DND-41 (cell line): Measurements from ENCODE around the gene RAB30.

Experiments used
- ATAC-seq: fragments of 200-7000 bp; cut with Tn5 transposase; 3 replicates; pipeline ENCODE4 v1.9.1; 2021; ENCODE audit warnings: low read depth; ENCODE audit not compliant: insufficient read depth
- DNase-seq: peaks from one replicate; pipeline ENCODE4 v3.0.0-alpha.2; 2020
- H2AFZ ChIP-seq: 2 replicates; pipeline ENCODE4 v1.6.0; 2012; ENCODE audit warnings: low read depth, low read length
- H3K27ac ChIP-seq: 2 replicates; pipeline ENCODE4 v1.5.1; 2012; ENCODE audit warnings: low read length, inconsistent platforms
- H3K27me3 ChIP-seq: fragments of 200-600 bp; sonication (generic); 2 replicates; pipeline ENCODE4 v1.6.0; 2012; ENCODE audit warnings: low read length, mild to moderate bottlenecking, inconsistent platforms; ENCODE audit not compliant: insufficient read depth, poor library complexity
- H3K36me3 ChIP-seq: 2 replicates; pipeline ENCODE4 v1.5.1; 2012; ENCODE audit warnings: low read length, inconsistent platforms; ENCODE audit not compliant: insufficient read depth
- H3K4me1 ChIP-seq: 2 replicates; pipeline ENCODE4 v1.5.1; 2012; ENCODE audit warnings: mild to moderate bottlenecking, low read length; ENCODE audit not compliant: insufficient read depth
- H3K4me2 ChIP-seq: 2 replicates; pipeline ENCODE4 v1.6.0; 2012; ENCODE audit warnings: mild to moderate bottlenecking, moderate library complexity, low read length, inconsistent platforms; ENCODE audit not compliant: insufficient read depth
- H3K4me3 ChIP-seq, 2 experiments: fragments of 200-600 bp in 1 of 2; shearing (Covaris generic) in 1 of 2; 2 replicates each; pipeline ENCODE4 v1.5.1; 2012 to 2016; ENCODE audit warnings: inconsistent platforms in 2 of 2, low read length in 2 of 2, mild to moderate bottlenecking in 2 of 2, low read depth in 1 of 2, moderate library complexity in 1 of 2
- H3K79me2 ChIP-seq: 2 replicates; pipeline ENCODE4 v1.6.0; 2012; ENCODE audit warnings: low read length, inconsistent platforms; ENCODE audit not compliant: insufficient read depth
- H3K9ac ChIP-seq: 2 replicates; pipeline ENCODE4 v1.6.0; 2012; ENCODE audit warnings: low read depth, mild to moderate bottlenecking, inconsistent platforms, low read length, moderate library complexity
- H3K9me3 ChIP-seq: 2 replicates; pipeline ENCODE4 v1.5.1; 2012; ENCODE audit warnings: low read length, moderate library complexity, mild to moderate bottlenecking, inconsistent platforms; ENCODE audit not compliant: insufficient read depth, severe bottlenecking
- H4K20me1 ChIP-seq: 2 replicates; pipeline ENCODE4 v1.6.0; 2012; ENCODE audit warnings: low read length; ENCODE audit not compliant: insufficient read depth
- EZH2 ChIP-seq: IDR thresholded peaks from 3 replicates; pipeline ENCODE4 v1.6.1; 2012; ENCODE audit warnings: borderline replicate concordance, low read depth, mild to moderate bottlenecking, moderate library complexity, low read length, inconsistent platforms; ENCODE audit not compliant: severe bottlenecking
- TF ChIP-seq, protein P1 (sequence below): IDR thresholded peaks from 2 replicates; pipeline ENCODE4 v1.5.1; 2012; ENCODE audit warnings: borderline replicate concordance, low read length, moderate library complexity, mild to moderate bottlenecking; ENCODE audit not compliant: poor library complexity, severe bottlenecking; ENCODE audit errors: extremely low read depth

RAB30 gene

GRCh38 chr11:82999232-82999631 is 72.5 kb downstream of the RAB30 start:
- H3K36me3 ChIP-seq: no peaks in the 10 kb centered on the region
- H3K4me1 ChIP-seq: no peaks in the 10 kb centered on the region
- H3K9ac ChIP-seq: no peak overlapping the region
- no peak overlapping the region for H2AFZ ChIP-seq
- no peaks in the 10 kb centered on the region for H3K9me3 ChIP-seq
- H3K4me3 ChIP-seq: no peak overlapping the region
- DNase-seq (no peak), ATAC-seq (no peak)
- no peak overlapping the region for H3K27ac ChIP-seq
- H3K27me3 ChIP-seq: no peaks in the 10 kb centered on the region
- H3K79me2 ChIP-seq: no peaks in the 10 kb centered on the region
- no peak overlapping the region for H3K4me2 ChIP-seq
- H4K20me1 ChIP-seq: no peaks in the 10 kb centered on the region
- TF ChIP-seq, protein P1, sequence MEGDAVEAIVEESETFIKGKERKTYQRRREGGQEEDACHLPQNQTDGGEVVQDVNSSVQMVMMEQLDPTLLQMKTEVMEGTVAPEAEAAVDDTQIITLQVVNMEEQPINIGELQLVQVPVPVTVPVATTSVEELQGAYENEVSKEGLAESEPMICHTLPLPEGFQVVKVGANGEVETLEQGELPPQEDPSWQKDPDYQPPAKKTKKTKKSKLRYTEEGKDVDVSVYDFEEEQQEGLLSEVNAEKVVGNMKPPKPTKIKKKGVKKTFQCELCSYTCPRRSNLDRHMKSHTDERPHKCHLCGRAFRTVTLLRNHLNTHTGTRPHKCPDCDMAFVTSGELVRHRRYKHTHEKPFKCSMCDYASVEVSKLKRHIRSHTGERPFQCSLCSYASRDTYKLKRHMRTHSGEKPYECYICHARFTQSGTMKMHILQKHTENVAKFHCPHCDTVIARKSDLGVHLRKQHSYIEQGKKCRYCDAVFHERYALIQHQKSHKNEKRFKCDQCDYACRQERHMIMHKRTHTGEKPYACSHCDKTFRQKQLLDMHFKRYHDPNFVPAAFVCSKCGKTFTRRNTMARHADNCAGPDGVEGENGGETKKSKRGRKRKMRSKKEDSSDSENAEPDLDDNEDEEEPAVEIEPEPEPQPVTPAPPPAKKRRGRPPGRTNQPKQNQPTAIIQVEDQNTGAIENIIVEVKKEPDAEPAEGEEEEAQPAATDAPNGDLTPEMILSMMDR: no peak
- no peak for TF ChIP-seq EZH2

- no peak overlapping the region for H3K4me2 ChIP-seq
- no peaks in the 10 kb centered on the region for H4K20me1 ChIP-seq
- H3K27ac ChIP-seq: no peak overlapping the region
- DNase-seq (no peak), ATAC-seq (no peak)
- no peak overlapping the region for H3K9ac ChIP-seq
- H3K79me2 ChIP-seq: no peaks in the 10 kb centered on the region
- H3K4me1 ChIP-seq: no peaks in the 10 kb centered on the region
- no peak overlapping the region for H3K4me3 ChIP-seq
- no peaks in the 10 kb centered on the region for H3K36me3 ChIP-seq
- H2AFZ ChIP-seq: no peak overlapping the region
- H3K9me3 ChIP-seq: no peaks in the 10 kb centered on the region
- H3K27me3 ChIP-seq: no peaks in the 10 kb centered on the region
- no peak for TF ChIP-seq EZH2
Measured at GRCh38 chr11:82998697-82999096, 73.0 kb downstream of the RAB30 start.

GRCh38 chr11:82996966-82997606 is 74.6 kb downstream of the RAB30 start:
- Histone ChIP-seq H3K27me3 (no peaks in the 10 kb centered on the region), H4K20me1 (no peaks in the 10 kb centered on the region), H2AFZ (no peak overlapping the region), H3K9ac (no peak overlapping the region), H3K9me3 (no peaks in the 10 kb centered on the region), H3K79me2 (no peaks in the 10 kb centered on the region), H3K27ac (no peak overlapping the region), H3K36me3 (no peaks in the 10 kb centered on the region), H3K4me2 (no peak overlapping the region), H3K4me3 (no peak overlapping the region), H3K4me1 (no peaks in the 10 kb centered on the region)
- no peak for TF ChIP-seq EZH2
- TF ChIP-seq, protein P1: no peak
- DNase-seq: no peak
- no peak for ATAC-seq

GRCh38 chr11:82995754-82996398 is 75.8 kb downstream of the RAB30 start:
- no peak overlapping the region for H3K27ac ChIP-seq
- no peak for DNase-seq
- ATAC-seq: no peak

More at GRCh38 chr11:82995754-82996398, 75.8 kb downstream of the RAB30 start:
- no peaks in the 10 kb centered on the region for H3K79me2 ChIP-seq
- H3K9me3 ChIP-seq: no peaks in the 10 kb centered on the region
- H3K4me2 ChIP-seq: no peak overlapping the region
- H3K4me3 ChIP-seq: no peak overlapping the region
- no peak for TF ChIP-seq EZH2
- TF ChIP-seq, protein P1: no peak
- H3K9ac ChIP-seq: no peak overlapping the region
- H3K27me3 ChIP-seq: no peaks in the 10 kb centered on the region
- H3K36me3 ChIP-seq: no peaks in the 10 kb centered on the region
- no peak overlapping the region for H2AFZ ChIP-seq
- H4K20me1 ChIP-seq: no peaks in the 10 kb centered on the region
- no peaks in the 10 kb centered on the region for H3K4me1 ChIP-seq
